GM21360 (cell line): Measurements from ENCODE around the gene RND3.

Experiments used
- ATAC-seq: cut with Tn5 transposase; IDR thresholded peaks from one replicate; pipeline ENCODE4 v1.9.1; 2021; ENCODE audit warnings: mild to moderate bottlenecking, moderate library complexity; ENCODE audit not compliant: unreplicated experiment

Gene RND3

GRCh38 chr2:150487537-150488429 lies at the start of gene RND3:
TSS of gene RND3 (minus strand) at chr2:150487667. CDS start at chr2:150487417, 250 bp downstream.
- peak; percentile 86 for ATAC-seq

- ATAC-seq = no peak
Observed at GRCh38 chr2:150535176-150535575, 47.7 kb upstream of the RND3 start.

GRCh38 chr2:150532879-150533278 lies 45.4 kb upstream of the RND3 start:
- ATAC-seq = no peak

- ATAC-seq = no peak
Observed at GRCh38 chr2:150532020-150532419, 44.6 kb upstream of the RND3 start.

GRCh38 chr2:150531591-150531990 lies 44.1 kb upstream of the RND3 start:
- ATAC-seq = no peak

- ATAC-seq = no peak
Observed at GRCh38 chr2:150530168-150530567, 42.7 kb upstream of the RND3 start.

GRCh38 chr2:150528861-150529801 lies 41.7 kb upstream of the RND3 start:
- peak; percentile 91 for ATAC-seq

- ATAC-seq = no peak
Observed at GRCh38 chr2:150526827-150527226, 39.4 kb upstream of the RND3 start.

GRCh38 chr2:150526006-150526405 lies 38.5 kb upstream of the RND3 start:
- ATAC-seq = no peak

- ATAC-seq = no peak
Observed at GRCh38 chr2:150522269-150522668, 34.8 kb upstream of the RND3 start.

- ATAC-seq = no peak
Observed at GRCh38 chr2:150520887-150521664, 33.6 kb upstream of the RND3 start.

GRCh38 chr2:150520033-150520432 lies 32.6 kb upstream of the RND3 start:
- no peak for ATAC-seq

GRCh38 chr2:150517951-150518680 lies 30.6 kb upstream of the RND3 start:
- ATAC-seq = no peak

- no peak for ATAC-seq
Observed at GRCh38 chr2:150513647-150514046, 26.2 kb upstream of the RND3 start.

GRCh38 chr2:150508497-150509137 lies 21.1 kb upstream of the RND3 start:
- ATAC-seq = no peak

- no peak for ATAC-seq
Observed at GRCh38 chr2:150507071-150507470, 19.6 kb upstream of the RND3 start.

- no peak for ATAC-seq
Observed at GRCh38 chr2:150505178-150505577, 17.7 kb upstream of the RND3 start.

GRCh38 chr2:150495993-150496627 lies 8.6 kb upstream of the RND3 start:
- ATAC-seq = no peak

GRCh38 chr2:150495001-150495400 lies 7.5 kb upstream of the RND3 start:
- ATAC-seq = no peak
